GM12891 (cell line): ENCODE results near the gene TEX9.

Source experiments
- PAX5 ChIP-seq: IDR thresholded peaks from 2 replicates; pipeline ENCODE4 v1.6.1; 2011; ENCODE audit warnings: low read length, moderate library complexity, mild to moderate bottlenecking; ENCODE audit not compliant: insufficient read depth, severe bottlenecking
- POLR2A ChIP-seq: IDR thresholded peaks from 2 replicates; pipeline ENCODE4 v1.6.1; 2011; ENCODE audit warnings: low read depth, low read length, control low read depth
- POLR2AphosphoS5 ChIP-seq: IDR thresholded peaks from 2 replicates; pipeline ENCODE4 v1.6.1; 2011; ENCODE audit warnings: low read depth, low read length, control low read depth
- POU2F2 ChIP-seq: IDR thresholded peaks from 2 replicates; pipeline ENCODE4 v1.6.1; 2011; ENCODE audit warnings: low read depth, mild to moderate bottlenecking, control low read depth, low read length, moderate library complexity
- SPI1 ChIP-seq: IDR thresholded peaks from 2 replicates; pipeline ENCODE4 v1.6.1; 2011; ENCODE audit warnings: low read depth, low read length, control low read depth
- TAF1 ChIP-seq: IDR thresholded peaks from 2 replicates; pipeline ENCODE4 v1.6.1; 2011; ENCODE audit warnings: low read depth, low read length, control low read depth

DNA sequence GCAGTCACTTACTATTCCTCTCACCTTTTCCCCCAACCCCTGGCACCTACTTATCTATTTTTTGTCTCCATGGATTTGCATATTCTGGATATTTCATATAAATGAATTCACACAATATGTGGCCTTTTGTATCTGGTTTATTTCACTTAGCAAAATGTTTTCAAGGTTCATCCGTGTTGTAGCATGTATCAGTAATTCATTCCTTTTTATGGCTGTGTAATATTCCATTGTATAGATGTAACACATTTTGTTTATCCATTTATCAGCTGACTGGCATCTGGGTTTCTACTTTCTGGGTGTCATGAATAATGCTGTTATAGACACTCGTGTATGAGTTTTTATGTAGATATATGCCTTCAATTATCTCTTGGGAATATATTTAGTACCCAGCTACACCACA is 93.9 kb downstream of the TEX9 start:
- TF ChIP-seq POLR2A (no peak), POLR2AphosphoS5 (no peak), SPI1 (no peak), TAF1 (no peak), PAX5 (no peak), POU2F2 (no peak)
